Karpas-422 (cell line): ENCODE data around the gene DYRK4. TPM values are rescaled to one million over a fixed set of nuclear protein-coding genes. Genes with fewer than 3 reads are reported as not detected.

ENCODE experiments used
- DNase-seq: peaks from one replicate; pipeline ENCODE4 v3.0.0-alpha.2; 2015
- H2AFZ ChIP-seq: fragments of 200-600 bp; sonication (generic); 2 replicates; pipeline ENCODE4 v1.6.1; 2014; ENCODE audit warnings: antibody characterized with exemption, low read length, mixed read lengths
- H3K27ac ChIP-seq: fragments of 200-600 bp; sonication (generic); 2 replicates; pipeline ENCODE4 v1.5.1; 2014; ENCODE audit warnings: mild to moderate bottlenecking, low read length, moderate library complexity
- H3K27me3 ChIP-seq: fragments of 200-600 bp; sonication (generic); 2 replicates; pipeline ENCODE4 v1.6.1; 2014; ENCODE audit warnings: low read length, mixed read lengths
- H3K36me3 ChIP-seq: fragments of 200-600 bp; sonication (generic); 2 replicates; pipeline ENCODE4 v1.6.1; 2014; ENCODE audit warnings: low read length, mixed read lengths; ENCODE audit not compliant: insufficient read depth
- H3K4me1 ChIP-seq: fragments of 200-600 bp; sonication (generic); 2 replicates; pipeline ENCODE4 v1.6.1; 2014; ENCODE audit warnings: mild to moderate bottlenecking, low read length, mixed read lengths
- H3K4me2 ChIP-seq: fragments of 200-600 bp; sonication (generic); 2 replicates; pipeline ENCODE4 v1.6.1; 2014; ENCODE audit warnings: low read length, low read depth, mild to moderate bottlenecking; ENCODE audit not compliant: poor library complexity, severe bottlenecking
- H3K4me3 ChIP-seq: fragments of 200-600 bp; sonication (generic); 2 replicates; pipeline ENCODE4 v1.5.1; 2014; ENCODE audit warnings: mild to moderate bottlenecking, antibody characterized with exemption, low read length, mixed read lengths
- H3K79me2 ChIP-seq: fragments of 200-600 bp; sonication (generic); 2 replicates; pipeline ENCODE4 v1.6.1; 2014; ENCODE audit warnings: mild to moderate bottlenecking, low read length, mixed read lengths
- H3K9ac ChIP-seq: fragments of 200-600 bp; sonication (generic); 2 replicates; pipeline ENCODE4 v1.6.0; 2014; ENCODE audit warnings: low read length
- H3K9me2 ChIP-seq: fragments of 200-600 bp; sonication (generic), shearing (Covaris generic); replicated peaks from 2 replicates; pipeline ENCODE4 v1.6.0; 2014; ENCODE audit warnings: mild to moderate bottlenecking, low read length, moderate library complexity; ENCODE audit not compliant: insufficient read depth
- H3K9me3 ChIP-seq: fragments of 300-700, 200-600 bp; sonication (generic); 2 replicates; pipeline ENCODE4 v1.6.1; 2014; ENCODE audit warnings: low read length, mixed read lengths
- H4K20me1 ChIP-seq: fragments of 200-600 bp; sonication (generic); 2 replicates; pipeline ENCODE4 v1.6.1; 2014; ENCODE audit warnings: mild to moderate bottlenecking, antibody characterized with exemption, low read length, low read depth; ENCODE audit not compliant: insufficient read depth
- total RNA-seq: library from RNA; depleted of rRNA; stranded (reverse); fragments of >200 nt; shearing (Covaris generic); gene quantifications from 2 replicates; pipeline ENCODE4 v1.2.3, GENCODE V29; 2014; ENCODE audit warnings: low replicate concordance

The DYRK4 gene
- total RNA-seq, 1 experiment from 2014 or later = 44.9 TPM

- no peaks in the 10 kb centered on the region; the same call in 1 of the 2 replicates for H4K20me1 ChIP-seq
- 0 out of 2 replicates have a peak overlapping the region, but pooled peaks have one; percentile 32 for H2AFZ ChIP-seq
- H3K27ac ChIP-seq = peak overlapping the region; percentile 95
- H3K4me2 ChIP-seq = peak overlapping the region; percentile 84
- no peaks in the 10 kb centered on the region for H3K9me2 ChIP-seq
- DNase-seq = peak; percentile 95
- H3K79me2 ChIP-seq = no peaks in the 10 kb centered on the region
- H3K9me3 ChIP-seq = no peaks in the 10 kb centered on the region
- H3K27me3 ChIP-seq = no peaks in the 10 kb centered on the region
- no peaks in the 10 kb centered on the region for H3K36me3 ChIP-seq
- H3K9ac ChIP-seq = peak overlapping the region; percentile 38
- H3K4me3 ChIP-seq = peak overlapping the region; percentile 40
- H3K4me1 ChIP-seq = peaks cover 47% of the 10 kb centered on the region
Observed at GRCh38 chr12:4567073-4567881, 5.3 kb downstream of the DYRK4 start.

- Histone ChIP-seq H3K79me2 (no peaks in the 10 kb centered on the region), H3K9me2 (no peaks in the 10 kb centered on the region), H3K4me3 (no peak overlapping the region), H3K27ac (no peak overlapping the region), H3K27me3 (no peaks in the 10 kb centered on the region), H3K9ac (no peak overlapping the region), H3K9me3 (no peaks in the 10 kb centered on the region), H3K4me2 (no peak overlapping the region), H4K20me1 (no peaks in the 10 kb centered on the region), H2AFZ (no peak overlapping the region), H3K36me3 (no peaks in the 10 kb centered on the region), H3K4me1 (peaks cover 47% of the 10 kb centered on the region)
- DNase-seq = no peak
Observed at GRCh38 chr12:4569261-4569660, 7.3 kb downstream of the DYRK4 start.

- H3K4me1 ChIP-seq = peaks cover 13% of the 10 kb centered on the region
- H3K4me2 ChIP-seq = no peak overlapping the region
- no peak overlapping the region for H3K9ac ChIP-seq
- no peak overlapping the region for H3K4me3 ChIP-seq
- no peaks in the 10 kb centered on the region for H3K9me2 ChIP-seq
- no peak overlapping the region for H3K27ac ChIP-seq
- no peak for DNase-seq
- H3K9me3 ChIP-seq = no peaks in the 10 kb centered on the region
- no peaks in the 10 kb centered on the region for H3K36me3 ChIP-seq
- no peaks in the 10 kb centered on the region for H3K79me2 ChIP-seq
- no peaks in the 10 kb centered on the region for H4K20me1 ChIP-seq
- H3K27me3 ChIP-seq = no peaks in the 10 kb centered on the region
- H2AFZ ChIP-seq = no peak overlapping the region
Observed at GRCh38 chr12:4572680-4573079, 10.7 kb downstream of the DYRK4 start.

- no peaks in the 10 kb centered on the region for H3K9me3 ChIP-seq
- H2AFZ ChIP-seq = 0 out of 2 replicates have a peak overlapping the region, but pooled peaks have one; percentile 10
- no peaks in the 10 kb centered on the region for H3K79me2 ChIP-seq
- H3K36me3 ChIP-seq = no peaks in the 10 kb centered on the region
- DNase-seq = peak; percentile 91
- H3K27me3 ChIP-seq = no peaks in the 10 kb centered on the region
- peak overlapping the region; percentile 60 for H3K4me3 ChIP-seq
- H4K20me1 ChIP-seq = no peaks in the 10 kb centered on the region
- peak overlapping the region; percentile 51 for H3K9ac ChIP-seq
- peaks cover 55% of the 10 kb centered on the region for H3K4me1 ChIP-seq
- peak overlapping the region; percentile 84 for H3K27ac ChIP-seq
- no peaks in the 10 kb centered on the region for H3K9me2 ChIP-seq
- peak overlapping the region; percentile 85 for H3K4me2 ChIP-seq
Observed at GRCh38 chr12:4579305-4580102, 17.5 kb downstream of the DYRK4 start.

GRCh38 chr12:4580281-4580688, 18.3 kb downstream of the DYRK4 start:
- H2AFZ ChIP-seq = no peak overlapping the region
- H3K27me3 ChIP-seq = no peaks in the 10 kb centered on the region
- peak overlapping the region; percentile 51 for H3K9ac ChIP-seq

GRCh38 chr12:4584281-4584680, 22.3 kb downstream of the DYRK4 start:
- Histone ChIP-seq H3K36me3 (no peaks in the 10 kb centered on the region), H2AFZ (no peak overlapping the region), H3K27me3 (no peaks in the 10 kb centered on the region), H3K9me3 (no peaks in the 10 kb centered on the region), H4K20me1 (no peaks in the 10 kb centered on the region), H3K79me2 (no peaks in the 10 kb centered on the region), H3K4me1 (peaks cover 61% of the 10 kb centered on the region), H3K4me2 (peak overlapping the region; percentile 70), H3K27ac (no peak overlapping the region), H3K9me2 (no peaks in the 10 kb centered on the region), H3K9ac (no peak overlapping the region), H3K4me3 (peak overlapping the region; percentile 48)
- DNase-seq = peak; percentile 64

More at GRCh38 chr12:4580281-4580688, 18.3 kb downstream of the DYRK4 start:
- Histone ChIP-seq H3K9me2 (no peaks in the 10 kb centered on the region), H3K4me3 (peak overlapping the region; percentile 60), H3K36me3 (no peaks in the 10 kb centered on the region), H3K4me1 (peaks cover 59% of the 10 kb centered on the region), H3K27ac (peak overlapping the region; percentile 84), H3K79me2 (no peaks in the 10 kb centered on the region), H4K20me1 (no peaks in the 10 kb centered on the region), H3K4me2 (peak overlapping the region; percentile 85), H3K9me3 (no peaks in the 10 kb centered on the region)
- peak; percentile 92 for DNase-seq

- no peaks in the 10 kb centered on the region for H4K20me1 ChIP-seq
- H3K4me2 ChIP-seq = no peak overlapping the region
- no peak overlapping the region for H2AFZ ChIP-seq
- no peak overlapping the region for H3K27ac ChIP-seq
- no peaks in the 10 kb centered on the region for H3K36me3 ChIP-seq
- H3K9me3 ChIP-seq = no peaks in the 10 kb centered on the region
- H3K4me1 ChIP-seq = peaks cover 55% of the 10 kb centered on the region
- no peak overlapping the region for H3K9ac ChIP-seq
- DNase-seq = no peak
- no peak overlapping the region for H3K4me3 ChIP-seq
- no peaks in the 10 kb centered on the region for H3K79me2 ChIP-seq
- H3K9me2 ChIP-seq = no peaks in the 10 kb centered on the region
- no peaks in the 10 kb centered on the region for H3K27me3 ChIP-seq
Observed at GRCh38 chr12:4584896-4585295, 22.9 kb downstream of the DYRK4 start.

- peaks cover 42% of the 10 kb centered on the region for H3K4me1 ChIP-seq
- H3K79me2 ChIP-seq = no peaks in the 10 kb centered on the region
- no peak for DNase-seq
- H3K4me3 ChIP-seq = no peak overlapping the region
- H4K20me1 ChIP-seq = no peaks in the 10 kb centered on the region
- H2AFZ ChIP-seq = no peak overlapping the region
- H3K27me3 ChIP-seq = no peaks in the 10 kb centered on the region
- H3K27ac ChIP-seq = no peak overlapping the region
- no peaks in the 10 kb centered on the region for H3K9me3 ChIP-seq
- H3K4me2 ChIP-seq = peak overlapping the region; percentile 23
- no peaks in the 10 kb centered on the region for H3K36me3 ChIP-seq
- no peaks in the 10 kb centered on the region for H3K9me2 ChIP-seq
- no peak overlapping the region for H3K9ac ChIP-seq
Observed at GRCh38 chr12:4586500-4586899, 24.5 kb downstream of the DYRK4 start.
